ENCODE data around the gene POLK. TPM values are rescaled to one million over a fixed set of nuclear protein-coding genes. Genes with fewer than 3 reads are reported as not detected.

The POLK gene
- total and polyA plus RNA-seq, 2 experiments from 2014 or later, result 22.2 to 25.7 TPM

DNA sequence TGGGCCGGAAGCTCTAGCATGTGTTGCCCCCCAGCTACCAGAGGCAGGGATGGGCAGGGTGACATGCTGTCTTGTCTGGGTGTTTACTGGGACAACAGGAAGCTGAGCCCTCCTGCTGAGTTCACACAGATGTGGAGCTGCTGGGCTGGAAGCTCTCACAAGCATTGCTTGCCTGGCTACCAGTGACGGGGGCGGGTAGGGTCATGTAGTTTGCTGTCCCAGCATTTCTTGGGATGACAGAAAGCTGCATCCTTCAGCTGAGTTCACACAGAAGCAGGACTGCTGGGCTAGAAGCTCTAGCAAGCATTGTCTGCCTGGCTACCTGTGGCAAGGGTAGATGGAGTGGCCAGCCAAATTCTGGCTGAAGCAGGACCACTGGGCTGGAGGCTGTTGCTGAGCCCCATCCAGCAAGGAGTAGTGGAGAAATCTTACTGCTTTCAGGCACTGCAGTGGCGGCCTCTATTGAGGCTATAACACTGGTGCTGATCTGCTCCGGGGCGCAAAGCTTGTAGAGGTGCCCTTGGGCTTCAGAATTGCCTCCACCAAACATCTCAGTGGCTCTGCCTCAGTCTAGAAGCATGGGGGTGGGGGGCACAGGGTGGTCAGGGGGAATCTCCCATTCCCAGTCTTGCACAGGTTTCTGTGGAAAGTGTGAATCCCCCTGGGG is 25.1 kb downstream of the POLK start:
- H3K27ac ChIP-seq, result no peak overlapping the region
- DNase-seq, result no peak
- no peak overlapping the region for H2AFZ ChIP-seq
- no peak overlapping the region for H3K4me2 ChIP-seq (ENCODE audit: unreplicated experiment)
- H3K36me3 ChIP-seq (ENCODE audit: low read depth), result peaks cover 9% of the 10 kb centered on the region
- H3K9me3 ChIP-seq (ENCODE audit: low read depth), result peaks cover 6% of the 10 kb centered on the region
- no peak overlapping the region for H3K4me3 ChIP-seq
- TF ChIP-seq EZH2 (IDR thresholded peaks at IDR 0.05; ENCODE audit: insufficient read depth, poor library complexity, severe bottlenecking) (no peak), EZH2phosphoT487 (IDR thresholded peaks at IDR 0.05; ENCODE audit: insufficient read depth, low read depth) (no peak)
- H4K20me1 ChIP-seq (ENCODE audit: insufficient read depth), result no peaks in the 10 kb centered on the region
- H3K9ac ChIP-seq, result no peak overlapping the region
- H3K79me2 ChIP-seq (ENCODE audit: insufficient read depth), result peaks cover 95% of the 10 kb centered on the region
- in situ Hi-C loops (cut with MboI), result no loop called here
- no peaks in the 10 kb centered on the region for H3K9me2 ChIP-seq (ENCODE audit: insufficient read depth)
- 96 to 97% methylated on average over 6 of the region's 6 CpGs for WGBS, 2 experiments (ENCODE audit: low coverage in 1 of 2, low lambda C conversion rate in 2 of 2, missing lambda C conversion rate in 2 of 2)
- H3K4me1 ChIP-seq (ENCODE audit: insufficient read depth), result peaks cover 13% of the 10 kb centered on the region; the same call in 1 of the 2 replicates
- H3K27me3 ChIP-seq (replicated peaks; ENCODE audit: insufficient read depth), result no peaks in the 10 kb centered on the region
- peaks cover 35% of the 10 kb centered on the region for H3F3A ChIP-seq (ENCODE audit: insufficient read depth)

DNA sequence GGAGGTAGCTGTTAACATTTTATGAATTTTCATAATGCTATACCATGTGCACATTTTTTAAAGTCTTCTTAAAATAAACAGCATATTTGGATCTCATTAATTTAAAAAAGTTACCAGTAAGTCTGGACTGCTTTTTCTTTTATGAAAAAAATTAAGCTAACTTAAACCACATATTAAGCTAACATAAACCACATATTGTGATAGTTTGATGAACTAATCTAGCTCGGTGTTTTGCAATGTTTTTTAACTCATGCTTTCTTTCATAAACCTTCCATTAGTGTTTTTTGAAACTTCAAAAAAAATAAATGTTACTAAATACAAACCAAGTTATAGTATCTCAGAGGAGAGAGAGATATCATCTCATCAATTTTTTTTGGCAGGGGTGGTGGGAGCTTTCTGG is 26.5 kb downstream of the POLK start:
- H3K36me3 ChIP-seq (ENCODE audit: low read depth), result peaks cover 9% of the 10 kb centered on the region
- H3K9me2 ChIP-seq (ENCODE audit: insufficient read depth), result no peaks in the 10 kb centered on the region
- no peak for TF ChIP-seq EZH2phosphoT487 (IDR thresholded peaks at IDR 0.05; ENCODE audit: insufficient read depth, low read depth)
- no peak for TF ChIP-seq EZH2 (IDR thresholded peaks at IDR 0.05; ENCODE audit: insufficient read depth, poor library complexity, severe bottlenecking)
- in situ Hi-C loops (cut with MboI), result no loop called here
- H3K79me2 ChIP-seq (ENCODE audit: insufficient read depth), result peaks cover 89% of the 10 kb centered on the region
- H4K20me1 ChIP-seq (ENCODE audit: insufficient read depth), result no peaks in the 10 kb centered on the region
- peaks cover 27% of the 10 kb centered on the region for H3F3A ChIP-seq (ENCODE audit: insufficient read depth)
- H2AFZ ChIP-seq, result no peak overlapping the region
- no peak overlapping the region for H3K4me2 ChIP-seq (ENCODE audit: unreplicated experiment)
- peaks cover 13% of the 10 kb centered on the region; the same call in 1 of the 2 replicates for H3K4me1 ChIP-seq (ENCODE audit: insufficient read depth)
- no peak overlapping the region for H3K4me3 ChIP-seq
- 90 to 92% methylated on average over 1 of the region's 1 CpG for WGBS, 2 experiments (ENCODE audit: low coverage in 1 of 2, low lambda C conversion rate in 2 of 2, missing lambda C conversion rate in 2 of 2)
- no peak overlapping the region for H3K27ac ChIP-seq
- H3K27me3 ChIP-seq (replicated peaks; ENCODE audit: insufficient read depth), result no peaks in the 10 kb centered on the region
- H3K9me3 ChIP-seq (ENCODE audit: low read depth), result no peaks in the 10 kb centered on the region
- no peak overlapping the region for H3K9ac ChIP-seq
- DNase-seq, result no peak

DNA sequence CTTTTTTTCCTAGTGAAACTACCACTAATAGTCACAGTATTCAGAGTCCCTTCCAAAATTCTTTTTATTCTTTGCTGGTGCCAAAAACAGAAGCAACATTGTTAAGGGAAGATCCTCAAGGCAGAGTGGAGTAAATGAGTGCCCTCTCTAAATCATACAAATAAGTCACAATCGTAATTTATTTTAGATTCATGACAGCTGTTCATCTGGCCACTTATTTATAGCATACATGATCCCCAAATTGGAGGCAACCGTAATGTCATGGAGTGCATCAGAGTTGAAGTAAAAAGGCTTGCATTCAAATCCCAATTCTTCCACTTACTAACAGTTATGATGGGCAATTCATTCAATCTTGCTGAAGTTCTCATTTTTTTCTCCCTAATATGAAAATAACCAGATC is 33.4 kb downstream of the POLK start:
- WGBS, 2 experiments (ENCODE audit: low coverage in 1 of 2, low lambda C conversion rate in 2 of 2, missing lambda C conversion rate in 2 of 2), result 24 to 40% methylated on average over 2 of the region's 2 CpGs
- Histone ChIP-seq H3K9ac (no peak overlapping the region), H3K79me2 (ENCODE audit: insufficient read depth) (peaks cover 83% of the 10 kb centered on the region), H3K4me2 (ENCODE audit: unreplicated experiment) (no peak overlapping the region), H3K27me3 (replicated peaks; ENCODE audit: insufficient read depth) (no peaks in the 10 kb centered on the region), H3K36me3 (ENCODE audit: low read depth) (no peaks in the 10 kb centered on the region), H3F3A (ENCODE audit: insufficient read depth) (no peaks in the 10 kb centered on the region), H2AFZ (no peak overlapping the region), H3K9me3 (ENCODE audit: low read depth) (no peaks in the 10 kb centered on the region), H3K4me3 (no peak overlapping the region), H3K27ac (no peak overlapping the region), H3K9me2 (ENCODE audit: insufficient read depth) (no peaks in the 10 kb centered on the region), H3K4me1 (ENCODE audit: insufficient read depth) (no peaks in the 10 kb centered on the region), H4K20me1 (ENCODE audit: insufficient read depth) (no peaks in the 10 kb centered on the region)
- in situ Hi-C loops (cut with MboI), result no loop called here
- TF ChIP-seq EZH2phosphoT487 (IDR thresholded peaks at IDR 0.05; ENCODE audit: insufficient read depth, low read depth), result no peak
- TF ChIP-seq EZH2 (IDR thresholded peaks at IDR 0.05; ENCODE audit: insufficient read depth, poor library complexity, severe bottlenecking), result no peak
- no peak for DNase-seq

DNA sequence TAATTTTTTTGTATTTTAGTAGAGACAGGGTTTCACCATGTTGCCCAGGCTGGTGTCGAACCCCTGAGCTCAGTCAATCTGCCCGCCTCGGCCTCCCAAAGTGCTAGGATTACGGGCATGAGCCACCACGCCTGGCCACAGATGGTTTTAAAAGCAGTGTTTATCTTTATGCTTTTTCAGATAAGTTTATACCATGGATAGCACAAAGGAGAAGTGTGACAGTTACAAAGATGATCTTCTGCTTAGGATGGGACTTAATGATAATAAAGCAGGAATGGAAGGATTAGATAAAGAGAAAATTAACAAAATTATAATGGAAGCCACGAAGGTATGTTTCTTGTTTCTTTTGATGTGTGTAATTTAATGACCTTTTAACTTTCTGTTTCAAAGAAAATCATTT is 35.1 kb downstream of the POLK start:
- Histone ChIP-seq H3K4me2 (ENCODE audit: unreplicated experiment) (no peak overlapping the region), H3K27ac (no peak overlapping the region), H3K36me3 (ENCODE audit: low read depth) (peaks cover 1% of the 10 kb centered on the region; the same call in 1 of the 2 replicates), H2AFZ (no peak overlapping the region), H3K4me1 (ENCODE audit: insufficient read depth) (peaks cover 3% of the 10 kb centered on the region; the same call in 1 of the 2 replicates), H3K9me3 (ENCODE audit: low read depth) (no peaks in the 10 kb centered on the region), H3F3A (ENCODE audit: insufficient read depth) (peaks cover 11% of the 10 kb centered on the region; the same call in 1 of the 2 replicates), H3K4me3 (no peak overlapping the region), H3K9me2 (ENCODE audit: insufficient read depth) (no peaks in the 10 kb centered on the region), H4K20me1 (ENCODE audit: insufficient read depth) (no peaks in the 10 kb centered on the region), H3K79me2 (ENCODE audit: insufficient read depth) (peaks cover 66% of the 10 kb centered on the region), H3K27me3 (replicated peaks; ENCODE audit: insufficient read depth) (no peaks in the 10 kb centered on the region), H3K9ac (no peak overlapping the region)
- in situ Hi-C loops (cut with MboI), result no loop called here
- WGBS, 2 experiments (ENCODE audit: low coverage in 1 of 2, low lambda C conversion rate in 2 of 2, missing lambda C conversion rate in 2 of 2), result 97% methylated on average over 6 of the region's 6 CpGs
- TF ChIP-seq EZH2phosphoT487 (IDR thresholded peaks at IDR 0.05; ENCODE audit: insufficient read depth, low read depth) (no peak), EZH2 (IDR thresholded peaks at IDR 0.05; ENCODE audit: insufficient read depth, poor library complexity, severe bottlenecking) (no peak)
- DNase-seq, result no peak
